DND-41 (cell line): Measurements from ENCODE around the gene SSX4.
"Not testable (repeated sequence)": the region's sequence is repeated elsewhere in the genome, so short reads cannot be mapped to it uniquely, and the experiment has no call there.

Source experiments
- EZH2 ChIP-seq: IDR thresholded peaks from 3 replicates; pipeline ENCODE4 v1.6.1; 2012; ENCODE audit warnings: borderline replicate concordance, low read depth, mild to moderate bottlenecking, moderate library complexity, low read length, inconsistent platforms; ENCODE audit not compliant: severe bottlenecking
- TF ChIP-seq, protein P1 (sequence below): IDR thresholded peaks from 2 replicates; pipeline ENCODE4 v1.5.1; 2012; ENCODE audit warnings: borderline replicate concordance, low read length, moderate library complexity, mild to moderate bottlenecking; ENCODE audit not compliant: poor library complexity, severe bottlenecking; ENCODE audit errors: extremely low read depth

DNA sequence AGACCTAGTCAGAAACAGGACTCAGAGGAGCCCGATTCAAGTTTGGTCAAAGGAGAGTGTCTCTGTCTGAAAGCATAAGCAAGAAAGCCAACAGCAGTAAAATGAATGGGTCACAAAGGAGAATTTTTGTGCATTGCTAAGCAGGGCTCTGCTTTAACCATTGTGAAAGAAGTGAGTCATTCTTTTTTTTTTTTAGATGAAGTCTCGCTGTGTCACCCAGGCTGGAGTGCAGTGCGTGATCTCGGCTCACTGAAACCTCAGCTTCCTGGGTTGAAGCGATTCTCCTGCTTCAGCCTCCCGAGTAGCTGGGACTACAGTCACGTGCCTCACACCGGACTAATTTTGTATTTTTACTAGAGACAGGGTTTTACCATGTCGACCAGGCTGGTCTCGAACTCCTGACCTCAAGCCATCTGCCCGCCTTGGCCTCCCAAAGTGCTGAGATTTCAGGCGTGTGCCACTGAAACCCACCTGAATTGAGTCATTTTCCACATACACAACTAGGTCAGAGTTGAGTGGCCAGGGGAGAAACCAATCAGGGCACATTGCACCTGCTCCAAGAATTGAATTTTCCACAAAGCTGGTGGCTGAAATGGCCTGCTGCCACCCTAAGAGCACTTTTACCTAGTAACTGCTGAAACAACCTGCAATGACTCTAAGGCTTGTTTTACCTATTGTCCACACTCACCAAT lies 15.5 kb upstream of the SSX4 start:
- TF ChIP-seq, protein P1, sequence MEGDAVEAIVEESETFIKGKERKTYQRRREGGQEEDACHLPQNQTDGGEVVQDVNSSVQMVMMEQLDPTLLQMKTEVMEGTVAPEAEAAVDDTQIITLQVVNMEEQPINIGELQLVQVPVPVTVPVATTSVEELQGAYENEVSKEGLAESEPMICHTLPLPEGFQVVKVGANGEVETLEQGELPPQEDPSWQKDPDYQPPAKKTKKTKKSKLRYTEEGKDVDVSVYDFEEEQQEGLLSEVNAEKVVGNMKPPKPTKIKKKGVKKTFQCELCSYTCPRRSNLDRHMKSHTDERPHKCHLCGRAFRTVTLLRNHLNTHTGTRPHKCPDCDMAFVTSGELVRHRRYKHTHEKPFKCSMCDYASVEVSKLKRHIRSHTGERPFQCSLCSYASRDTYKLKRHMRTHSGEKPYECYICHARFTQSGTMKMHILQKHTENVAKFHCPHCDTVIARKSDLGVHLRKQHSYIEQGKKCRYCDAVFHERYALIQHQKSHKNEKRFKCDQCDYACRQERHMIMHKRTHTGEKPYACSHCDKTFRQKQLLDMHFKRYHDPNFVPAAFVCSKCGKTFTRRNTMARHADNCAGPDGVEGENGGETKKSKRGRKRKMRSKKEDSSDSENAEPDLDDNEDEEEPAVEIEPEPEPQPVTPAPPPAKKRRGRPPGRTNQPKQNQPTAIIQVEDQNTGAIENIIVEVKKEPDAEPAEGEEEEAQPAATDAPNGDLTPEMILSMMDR, result not testable (repeated sequence)
- not testable (repeated sequence) for TF ChIP-seq EZH2
